Measurements from ENCODE around the gene TNFSF8. TPM values are rescaled to one million over a fixed set of nuclear protein-coding genes. Genes with fewer than 3 reads are reported as not detected.

The TNFSF8 gene
- total RNA-seq, 1 experiment from 2014 or later, result not detected

- DNase-seq (ENCODE audit: low read depth), result peak; percentile 43
- in situ Hi-C loops (cut with HindIII; ENCODE audit: low pct_unique_long_range_greater_than_20kb, low sequenced_read_pairs), result no loop called here
These were observed 19.9 kb downstream of the TNFSF8 start for GRCh38 chr9:114910541-114910940.

GRCh38 chr9:114909661-114910060 is 20.7 kb downstream of the TNFSF8 start:
- no peak for DNase-seq (ENCODE audit: low read depth)
- in situ Hi-C loops (cut with HindIII; ENCODE audit: low pct_unique_long_range_greater_than_20kb, low sequenced_read_pairs), result no loop called here

- in situ Hi-C loops (cut with HindIII; ENCODE audit: low pct_unique_long_range_greater_than_20kb, low sequenced_read_pairs), result no loop called here
- DNase-seq (ENCODE audit: low read depth), result peak; percentile 92
These were observed 21.5 kb downstream of the TNFSF8 start for GRCh38 chr9:114908805-114909448.

GRCh38 chr9:114908104-114908622 is 22.2 kb downstream of the TNFSF8 start:
- DNase-seq (ENCODE audit: low read depth), result peak; percentile 98
- in situ Hi-C loops (cut with HindIII; ENCODE audit: low pct_unique_long_range_greater_than_20kb, low sequenced_read_pairs), result no loop called here

- DNase-seq (ENCODE audit: low read depth), result peak; percentile 64
- in situ Hi-C loops (cut with HindIII; ENCODE audit: low pct_unique_long_range_greater_than_20kb, low sequenced_read_pairs), result no loop called here
These were observed 23.3 kb downstream of the TNFSF8 start for GRCh38 chr9:114906922-114907571.

- in situ Hi-C loops (cut with HindIII; ENCODE audit: low pct_unique_long_range_greater_than_20kb, low sequenced_read_pairs), result no loop called here
- no peak for DNase-seq (ENCODE audit: low read depth)
These were observed 25.0 kb downstream of the TNFSF8 start for GRCh38 chr9:114905170-114905940.

- in situ Hi-C loops (cut with HindIII; ENCODE audit: low pct_unique_long_range_greater_than_20kb, low sequenced_read_pairs), result no loop called here
- no peak for DNase-seq (ENCODE audit: low read depth)
These were observed 27.4 kb downstream of the TNFSF8 start for GRCh38 chr9:114902786-114903524.

- DNase-seq (ENCODE audit: low read depth), result no peak
- in situ Hi-C loops (cut with HindIII; ENCODE audit: low pct_unique_long_range_greater_than_20kb, low sequenced_read_pairs), result no loop called here
These were observed 29.2 kb downstream of the TNFSF8 start for GRCh38 chr9:114900942-114901802.

- no peak for DNase-seq (ENCODE audit: low read depth)
- in situ Hi-C loops (cut with HindIII; ENCODE audit: low pct_unique_long_range_greater_than_20kb, low sequenced_read_pairs), result no loop called here
These were observed 30.4 kb downstream of the TNFSF8 start for GRCh38 chr9:114899995-114900394.

- in situ Hi-C loops (cut with HindIII; ENCODE audit: low pct_unique_long_range_greater_than_20kb, low sequenced_read_pairs), result no loop called here
- DNase-seq (ENCODE audit: low read depth), result no peak
These were observed 30.9 kb downstream of the TNFSF8 start for GRCh38 chr9:114899461-114899860.

GRCh38 chr9:114898741-114899140 is 31.6 kb downstream of the TNFSF8 start:
- DNase-seq (ENCODE audit: low read depth), result no peak
- in situ Hi-C loops (cut with HindIII; ENCODE audit: low pct_unique_long_range_greater_than_20kb, low sequenced_read_pairs), result no loop called here

GRCh38 chr9:114897196-114897595 is 33.2 kb downstream of the TNFSF8 start:
- DNase-seq (ENCODE audit: low read depth), result no peak
- in situ Hi-C loops (cut with HindIII; ENCODE audit: low pct_unique_long_range_greater_than_20kb, low sequenced_read_pairs), result no loop called here

GRCh38 chr9:114896344-114896743 is 34.0 kb downstream of the TNFSF8 start:
- in situ Hi-C loops (cut with HindIII; ENCODE audit: low pct_unique_long_range_greater_than_20kb, low sequenced_read_pairs), result no loop called here
- no peak for DNase-seq (ENCODE audit: low read depth)

- in situ Hi-C loops (cut with HindIII; ENCODE audit: low pct_unique_long_range_greater_than_20kb, low sequenced_read_pairs), result no loop called here
- DNase-seq (ENCODE audit: low read depth), result no peak
These were observed 34.8 kb downstream of the TNFSF8 start for GRCh38 chr9:114895521-114895991.

- in situ Hi-C loops (cut with HindIII; ENCODE audit: low pct_unique_long_range_greater_than_20kb, low sequenced_read_pairs), result no loop called here
- DNase-seq (ENCODE audit: low read depth), result peak; percentile 45
These were observed 35.6 kb downstream of the TNFSF8 start for GRCh38 chr9:114894609-114895433.

GRCh38 chr9:114894206-114894605 is 36.2 kb downstream of the TNFSF8 start:
- in situ Hi-C loops (cut with HindIII; ENCODE audit: low pct_unique_long_range_greater_than_20kb, low sequenced_read_pairs), result no loop called here

More at GRCh38 chr9:114894206-114894605, 36.2 kb downstream of the TNFSF8 start:
- no peak for DNase-seq (ENCODE audit: low read depth)

Measured in Caki2 (cell line).